GM18909 (cell line): ENCODE data around the gene ZNF568.

ENCODE experiments used
- ATAC-seq: cut with Tn5 transposase; IDR thresholded peaks from one replicate; pipeline ENCODE4 v1.9.1; 2021; ENCODE audit warnings: mild to moderate bottlenecking; ENCODE audit not compliant: unreplicated experiment, poor library complexity

ZNF568 gene

GRCh38 chr19:36915992-36916830 lies at the start of gene ZNF568, which contains the start of gene ZNF829:
Gene ZNF568, plus strand, starts transcription at chr19:36916332. Its CDS starts 6,439 bp downstream, at chr19:36922771.
Gene ZNF829, minus strand, starts transcription at chr19:36916291. Its CDS starts 1,124 bp downstream, at chr19:36915167.
- peak; percentile 89 for ATAC-seq

GRCh38 chr19:36876993-36877938 lies 38.9 kb upstream of the ZNF568 start:
- ATAC-seq: no peak

GRCh38 chr19:36891768-36892357 lies 24.3 kb upstream of the ZNF568 start:
- ATAC-seq: no peak

GRCh38 chr19:36894849-36895383 lies 21.2 kb upstream of the ZNF568 start:
- no peak for ATAC-seq

- no peak for ATAC-seq
Measured at GRCh38 chr19:36898422-36898821, 17.7 kb upstream of the ZNF568 start.

GRCh38 chr19:36916991-36917390 lies 859 bp downstream of the ZNF568 start:
- no peak for ATAC-seq

- ATAC-seq: no peak
Measured at GRCh38 chr19:36918090-36918489, 2.0 kb downstream of the ZNF568 start.

- no peak for ATAC-seq
Measured at GRCh38 chr19:36931684-36932083, 15.6 kb downstream of the ZNF568 start.

GRCh38 chr19:36939153-36939552 lies 23.0 kb downstream of the ZNF568 start:
- no peak for ATAC-seq

- ATAC-seq: no peak
Measured at GRCh38 chr19:36950335-36951119, 34.4 kb downstream of the ZNF568 start.

- ATAC-seq: no peak
Measured at GRCh38 chr19:36962346-36962745, 46.2 kb downstream of the ZNF568 start.

- ATAC-seq: no peak
Measured at GRCh38 chr19:36963280-36963679, 47.1 kb downstream of the ZNF568 start.

GRCh38 chr19:36972571-36972970 lies 56.4 kb downstream of the ZNF568 start:
- ATAC-seq: no peak

GRCh38 chr19:36973021-36973843 lies 57.1 kb downstream of the ZNF568 start:
- peak; percentile 64 for ATAC-seq

- no peak for ATAC-seq
Measured at GRCh38 chr19:36973844-36974195, 57.7 kb downstream of the ZNF568 start.

- ATAC-seq: no peak
Measured at GRCh38 chr19:36986131-36986530, 70.0 kb downstream of the ZNF568 start.

- no peak for ATAC-seq
Measured at GRCh38 chr19:36986601-36987000, 70.5 kb downstream of the ZNF568 start.

- ATAC-seq: no peak
Measured at GRCh38 chr19:36987091-36987490, 71.0 kb downstream of the ZNF568 start.
